Right forelimb (tissue), 1 donor: Measurements from ENCODE around the gene DCLRE1C.
"Not testable (repeated sequence)": the region's sequence is repeated elsewhere in the genome, so short reads cannot be mapped to it uniquely, and the experiment has no call there.

ENCODE experiments used
- DNase-seq: peaks from one replicate; pipeline ENCODE4 v3.0.0-alpha.2; 2018

DCLRE1C gene

GRCh38 chr10:14954001-14954770 is at the start of gene DCLRE1C:
Gene DCLRE1C (minus strand): TSS chr10:14954096. CDS start chr10:14954010, 86 bp downstream.
- peak; percentile 94 for DNase-seq

GRCh38 chr10:14995964-14996565 is 42.2 kb upstream of the DCLRE1C start:
- DNase-seq, result peak; percentile 46

DNA sequence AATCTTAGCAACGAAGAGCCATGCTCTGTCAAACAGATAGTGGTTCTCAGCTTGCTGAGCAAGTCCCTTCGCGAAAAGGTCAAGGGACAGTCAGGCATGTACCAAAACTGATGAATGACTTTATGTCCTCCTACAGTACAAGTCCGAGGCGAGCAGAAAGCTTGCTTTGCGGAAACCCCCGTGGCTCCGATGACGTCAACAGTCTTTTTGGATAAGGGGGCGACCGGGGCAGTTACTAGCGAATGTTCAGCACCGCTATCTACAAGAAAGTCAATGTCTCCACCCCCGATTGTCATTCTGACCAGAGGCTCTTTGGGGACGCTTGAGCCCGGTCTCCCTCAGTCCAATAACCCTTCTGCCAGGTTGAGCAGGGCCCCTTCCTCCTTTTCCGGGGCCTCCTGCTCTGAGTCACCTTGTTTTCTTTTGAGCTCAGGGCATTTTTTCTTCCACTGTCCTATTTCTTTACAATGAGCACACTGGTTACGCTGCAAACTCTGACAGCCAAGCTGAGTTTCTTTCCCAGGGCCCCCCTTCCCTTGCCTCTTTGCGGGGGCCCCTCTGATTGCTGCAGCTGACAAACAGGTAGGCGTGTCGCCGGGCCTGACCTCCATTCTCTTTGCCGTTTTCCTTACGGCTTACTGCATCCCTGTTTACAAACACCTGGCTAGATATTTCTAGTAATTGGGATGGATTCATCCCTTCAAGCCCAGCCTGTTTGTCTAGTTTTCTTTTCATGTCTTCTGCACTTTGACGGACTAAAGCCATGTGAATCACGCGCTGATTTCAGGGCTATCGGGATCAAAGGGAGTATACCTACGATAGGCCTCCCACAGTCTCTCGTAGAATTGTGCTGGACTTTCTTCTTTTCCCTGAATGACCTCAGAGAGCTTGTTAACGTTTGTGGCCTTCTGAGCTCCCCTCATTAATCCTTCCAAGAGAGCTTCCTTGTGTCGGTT is 39.9 kb upstream of the DCLRE1C start:
- DNase-seq, result not testable (repeated sequence)

GRCh38 chr10:14992336-14992735 is 38.4 kb upstream of the DCLRE1C start:
- DNase-seq, result not testable (repeated sequence)

- not testable (repeated sequence) for DNase-seq
Observed at GRCh38 chr10:14991035-14991749, 37.3 kb upstream of the DCLRE1C start.

- not testable (repeated sequence) for DNase-seq
Observed at GRCh38 chr10:14989552-14989951, 35.7 kb upstream of the DCLRE1C start.

- no peak for DNase-seq
Observed at GRCh38 chr10:14982744-14983143, 28.8 kb upstream of the DCLRE1C start.

- no peak for DNase-seq
Observed at GRCh38 chr10:14975672-14976273, 21.9 kb upstream of the DCLRE1C start.

GRCh38 chr10:14974153-14974998 is 20.5 kb upstream of the DCLRE1C start:
- not testable (repeated sequence) for DNase-seq

DNA sequence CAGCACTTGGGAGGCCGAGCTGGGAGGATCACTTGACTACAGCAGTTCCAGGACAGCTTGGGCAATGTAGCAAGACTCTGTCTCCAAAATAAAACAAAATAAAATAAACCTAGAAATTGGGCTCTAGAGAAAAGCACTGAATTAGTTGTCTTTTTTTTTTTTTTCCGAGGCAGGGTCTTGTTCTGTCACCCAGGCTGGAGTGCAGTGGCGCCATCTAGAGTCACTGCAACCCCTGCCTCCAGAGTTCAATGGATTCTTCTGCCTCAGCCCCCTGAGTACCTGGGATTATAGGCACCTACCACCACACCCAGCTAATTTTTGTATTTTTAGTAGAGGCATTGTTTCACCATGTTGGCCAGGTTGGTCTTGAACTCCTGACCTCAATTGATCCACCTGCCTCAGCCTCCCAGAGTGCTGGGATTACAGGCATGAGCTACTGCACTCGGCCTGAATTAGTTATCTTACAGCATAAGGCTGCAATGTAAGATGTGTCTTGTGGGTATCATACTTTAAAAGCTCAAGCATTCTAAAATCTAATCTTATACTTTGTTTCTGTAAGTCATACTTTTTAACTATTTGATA is 18.1 kb upstream of the DCLRE1C start:
- DNase-seq, result no peak

GRCh38 chr10:14967897-14968296 is 14.0 kb upstream of the DCLRE1C start:
- no peak for DNase-seq

- DNase-seq, result peak; percentile 98
Observed at GRCh38 chr10:14959221-14960057, 5.5 kb upstream of the DCLRE1C start, which contains the start of gene MEIG1. Gene MEIG1 (plus strand): TSS chr10:14959388. CDS start chr10:14966469, 7,081 bp downstream.

DNA sequence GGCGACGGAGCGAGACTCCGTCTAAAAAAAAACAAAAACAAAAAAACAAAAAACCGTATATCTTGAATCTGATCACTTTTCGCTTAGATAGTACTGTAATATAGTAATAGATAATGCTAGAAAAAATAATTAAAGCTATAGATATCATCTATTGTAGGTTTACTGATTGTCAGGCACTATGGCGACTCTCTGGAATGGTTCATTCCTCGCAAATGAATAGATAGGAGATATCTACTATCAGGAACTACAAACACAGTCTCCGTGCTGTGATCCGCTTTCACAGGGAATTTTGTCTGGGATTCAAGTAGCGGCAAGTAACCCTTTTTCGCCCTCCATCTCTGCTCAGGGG is 5.0 kb upstream of the DCLRE1C start:
- DNase-seq, result no peak

DNA sequence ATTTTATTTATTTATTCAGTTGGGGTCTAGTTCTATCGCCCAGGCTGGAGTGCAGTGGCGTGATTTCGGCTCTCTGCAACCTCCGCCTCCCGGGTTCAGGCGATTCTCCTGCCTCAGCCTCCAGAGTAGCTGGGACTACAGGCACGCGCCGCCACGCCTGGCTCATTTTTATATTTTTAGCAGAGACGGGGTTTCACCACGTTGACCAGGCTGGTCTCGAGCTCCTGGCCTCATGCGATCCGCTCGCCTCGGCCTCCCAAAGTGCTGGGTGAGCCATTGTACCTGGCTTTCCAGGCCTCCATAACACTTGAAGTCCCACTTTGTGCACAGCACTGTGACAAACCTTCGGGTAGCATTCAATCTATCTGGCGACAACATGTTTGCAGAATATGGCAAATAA is 1.0 kb upstream of the DCLRE1C start:
- no peak for DNase-seq

DNA sequence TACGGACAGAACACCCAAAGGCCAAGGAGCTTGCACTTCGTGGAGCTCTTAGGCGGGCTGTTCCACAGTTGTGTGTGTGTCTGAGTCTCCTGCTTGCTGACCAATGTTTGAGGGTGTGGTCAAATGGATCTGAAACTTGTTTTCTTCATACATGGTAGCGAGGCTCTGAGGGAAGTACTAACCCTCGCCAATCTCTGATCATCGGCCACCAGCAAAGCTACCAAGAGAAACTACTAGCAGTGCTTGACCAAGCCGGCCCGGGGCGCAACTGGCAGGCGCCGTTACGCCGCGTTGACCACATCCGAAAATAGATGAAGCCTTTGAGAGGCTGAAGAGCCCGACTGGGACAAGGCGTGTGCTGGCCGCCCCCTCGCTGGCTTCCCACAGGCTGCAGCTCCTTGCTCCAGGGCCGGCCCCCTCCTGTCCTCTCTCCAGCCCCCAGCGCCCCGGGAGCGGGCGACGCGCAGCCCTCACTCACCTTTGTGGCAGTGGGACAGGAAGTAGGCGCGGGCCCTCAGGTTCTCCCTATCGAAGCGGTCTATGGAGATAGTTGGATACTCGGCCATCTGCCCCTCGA is 384 bp downstream of the DCLRE1C start:
- no peak for DNase-seq

DNA sequence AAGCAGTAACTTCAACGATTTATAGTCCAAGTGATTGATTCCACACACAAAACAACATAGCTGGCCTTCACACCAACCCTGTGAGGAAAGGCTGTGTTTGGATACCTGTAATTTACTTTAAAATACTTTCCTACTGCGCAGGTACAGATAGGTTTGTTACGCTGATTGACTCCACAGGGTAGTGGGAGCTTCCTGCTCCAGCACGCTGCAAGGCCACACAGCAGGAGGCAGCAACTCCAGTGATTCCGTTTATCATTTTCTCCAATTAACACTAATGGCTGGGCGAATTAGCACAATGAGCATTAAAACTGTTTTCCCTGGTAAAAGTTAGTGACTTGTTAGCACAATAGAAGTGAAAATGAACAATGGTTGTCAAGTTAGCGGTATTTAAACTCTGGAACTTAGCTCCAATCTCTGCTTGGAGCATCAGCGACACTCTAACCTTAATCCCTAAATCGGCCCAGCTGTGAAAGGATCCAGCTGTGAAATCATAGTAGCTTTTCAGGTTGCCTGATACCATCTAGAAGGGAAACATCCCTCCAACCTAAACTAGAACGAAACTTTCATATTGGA is 959 bp downstream of the DCLRE1C start:
- no peak for DNase-seq

DNA sequence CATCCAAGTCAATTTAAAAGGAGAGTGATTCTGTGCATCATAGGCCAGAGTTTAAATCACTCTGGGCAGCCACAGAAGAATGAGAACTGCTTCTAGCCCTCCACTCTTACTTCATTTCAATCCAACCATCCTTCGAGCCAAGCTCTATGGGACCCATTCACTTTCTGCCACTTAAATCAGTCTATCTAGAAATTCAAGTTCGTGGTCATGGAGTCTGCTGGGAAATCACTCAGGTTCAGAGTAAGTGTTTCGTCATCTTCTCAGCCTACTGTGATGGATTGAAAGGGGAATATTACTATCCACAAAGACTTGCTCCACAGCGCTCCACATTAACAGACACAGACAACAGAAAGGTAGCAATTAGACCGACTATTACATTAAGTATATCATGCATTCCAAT is 4.6 kb downstream of the DCLRE1C start:
- DNase-seq, result no peak

DNA sequence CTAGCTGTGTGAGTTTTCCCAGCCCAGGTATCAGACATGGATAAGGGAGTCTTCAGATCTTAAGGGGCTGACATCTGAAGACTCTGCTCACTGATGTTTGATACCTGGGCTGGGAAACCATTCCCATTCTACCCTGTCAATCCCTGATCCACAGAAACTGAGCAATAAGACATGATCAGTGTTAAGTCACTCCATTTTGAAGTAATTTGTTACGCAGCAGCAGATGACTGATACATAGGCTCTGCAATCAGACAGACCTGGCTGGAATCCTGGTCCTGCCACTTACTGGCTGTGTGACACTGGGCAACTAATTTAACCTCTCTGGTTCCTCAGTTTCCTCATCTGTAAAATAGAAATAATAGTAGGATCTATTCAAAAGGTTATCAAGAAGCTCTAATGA is 6.6 kb downstream of the DCLRE1C start:
- DNase-seq, result no peak

GRCh38 chr10:14945108-14945507 is 8.8 kb downstream of the DCLRE1C start:
- DNase-seq, result no peak
